SH-SY5Y (cell line): ENCODE results near the gene VPS8.

Source experiments
- GATA2 ChIP-seq: IDR thresholded peaks from 2 replicates; pipeline ENCODE4 v1.6.1; 2011; ENCODE audit warnings: mild to moderate bottlenecking, low read depth, low read length
- GATA3 ChIP-seq: IDR thresholded peaks from 2 replicates; pipeline ENCODE4 v1.6.1; 2011; ENCODE audit warnings: low read depth, mild to moderate bottlenecking, low read length, moderate library complexity

GRCh38 chr3:185089343-185089742 is 277.4 kb downstream of the VPS8 start:
- TF ChIP-seq GATA2 (no peak), GATA3 (no peak)
